NB4 (cell line): ENCODE measurements around the gene MZB1.

ENCODE experiments used
- DNase-seq: peaks from one replicate; pipeline ENCODE4 v3.0.0; 2010; ENCODE audit warnings: low read depth
- H3K4me3 ChIP-seq: one replicate; pipeline ENCODE4 v1.5.1; 2011; ENCODE audit warnings: mild to moderate bottlenecking, low read depth, low read length, moderate library complexity
- CTCF ChIP-seq: IDR thresholded peaks from one replicate; pipeline ENCODE4 v1.5.1; 2012; ENCODE audit warnings: low read depth, low read length
- MAX ChIP-seq: IDR thresholded peaks from 2 replicates; pipeline ENCODE4 v1.6.1; 2011; ENCODE audit warnings: low read depth, low read length
- MYC ChIP-seq: IDR thresholded peaks from 2 replicates; pipeline ENCODE4 v1.6.1; 2011; ENCODE audit warnings: low read depth, low read length
- POLR2A ChIP-seq: IDR thresholded peaks from 2 replicates; pipeline ENCODE4 v1.6.1; 2011; ENCODE audit warnings: mild to moderate bottlenecking; ENCODE audit not compliant: insufficient read length; ENCODE audit errors: extremely low read depth

The MZB1 gene

GRCh38 chr5:139385061-139386049 lies 4.4 kb downstream of the MZB1 start:
- TF ChIP-seq MYC = no peak
- TF ChIP-seq CTCF = no peak
- TF ChIP-seq POLR2A = no peak
- no peak for TF ChIP-seq MAX
- H3K4me3 ChIP-seq = peak overlapping the region; percentile 23
- peak; percentile 78 for DNase-seq

GRCh38 chr5:139384591-139385051 lies 5.1 kb downstream of the MZB1 start:
- no peak for TF ChIP-seq POLR2A
- TF ChIP-seq CTCF = no peak
- no peak for TF ChIP-seq MAX
- TF ChIP-seq MYC = no peak
- peak; percentile 60 for DNase-seq
- H3K4me3 ChIP-seq = no peak overlapping the region

- no peak for DNase-seq
- H3K4me3 ChIP-seq = no peak overlapping the region
- TF ChIP-seq POLR2A (no peak), MAX (no peak), MYC (no peak), CTCF (no peak)
Measured at GRCh38 chr5:139383993-139384590, 5.6 kb downstream of the MZB1 start.

GRCh38 chr5:139383275-139383992 lies 6.3 kb downstream of the MZB1 start, which contains the start of gene SLC23A1:
Gene SLC23A1, minus strand, starts transcription at chr5:139383297. Its CDS starts 44 bp downstream, at chr5:139383253.
- peak; percentile 56 for DNase-seq
- no peak for TF ChIP-seq POLR2A
- 0 out of 2 replicates have a peak, but pooled peaks have one; percentile 14 for TF ChIP-seq MAX
- no peak within 1 kb of the TSS for H3K4me3 ChIP-seq

GRCh38 chr5:139382807-139383206 lies 6.9 kb downstream of the MZB1 start:
- TF ChIP-seq MAX = no peak
- TF ChIP-seq POLR2A = no peak
- no peak for TF ChIP-seq CTCF
- no peak for TF ChIP-seq MYC
- DNase-seq = no peak
- H3K4me3 ChIP-seq = no peak overlapping the region
